Ishikawa (cell line): ENCODE measurements around the gene FOXC1.

Experiments used
- CREB1 ChIP-seq: IDR thresholded peaks from 2 replicates; pipeline ENCODE4 v1.6.1; 2012; ENCODE audit warnings: low read depth
- EGR1 ChIP-seq: IDR thresholded peaks from 2 replicates; pipeline ENCODE4 v1.6.1; 2012
- EP300 ChIP-seq: IDR thresholded peaks from 2 replicates; pipeline ENCODE4 v1.6.1; 2012; ENCODE audit warnings: borderline replicate concordance
- RAD21 ChIP-seq: IDR thresholded peaks from 2 replicates; pipeline ENCODE4 v1.6.1; 2012; ENCODE audit warnings: low read depth
- REST ChIP-seq: IDR thresholded peaks from 2 replicates; pipeline ENCODE4 v1.6.1; 2012; ENCODE audit warnings: low read depth, mild to moderate bottlenecking
- TCF12 ChIP-seq: IDR thresholded peaks from 2 replicates; pipeline ENCODE4 v1.6.1; 2012; ENCODE audit warnings: low read depth
- YY1 ChIP-seq: IDR thresholded peaks from 2 replicates; pipeline ENCODE4 v1.6.1; 2012; ENCODE audit warnings: low read depth

- TF ChIP-seq EP300 (no peak), REST (no peak), CREB1 (no peak), RAD21 (no peak), YY1 (no peak), TCF12 (no peak), EGR1 (no peak)
Measured at GRCh38 chr6:1609041-1609647, 571 bp upstream of the FOXC1 start.
